ENCODE measurements around the gene PRDM5. TPM values are rescaled to one million over a fixed set of nuclear protein-coding genes. Genes with fewer than 3 reads are reported as not detected.

Gene PRDM5
- polyA plus RNA-seq, 1 donor (not counting 4 experiments of a cell fraction or from before 2014, with no cell fraction given): 3.6 TPM

GRCh38 chr4:120923207-120923522 is 639 bp upstream of the PRDM5 start:
- Histone ChIP-seq H3K27ac (ENCODE audit: control insufficient read depth, insufficient read depth, low read length) (no peak overlapping the region), H3K79me2 (ENCODE audit: control insufficient read depth, insufficient read depth, low read length) (no peaks in the 10 kb centered on the region), H3K27me3 (ENCODE audit: control insufficient read depth, extremely low read depth, insufficient read depth, low read length) (no peaks in the 10 kb centered on the region), H3K9me3 (ENCODE audit: control insufficient read depth, low read depth, low read length) (no peaks in the 10 kb centered on the region), H3K4me2 (ENCODE audit: control insufficient read depth, extremely low read depth, insufficient read depth, low read depth, low read length) (peak overlapping the region; percentile 79), H2AFZ (ENCODE audit: control insufficient read depth, low read length) (peak overlapping the region; percentile 61), H3K4me1 (ENCODE audit: control insufficient read depth, extremely low read depth, insufficient read depth, low read length) (peaks cover 6% of the 10 kb centered on the region), H3K9me1 (ENCODE audit: control insufficient read depth, extremely low read depth, insufficient read depth, low read length) (no peaks in the 10 kb centered on the region), H4K20me1 (ENCODE audit: control insufficient read depth, extremely low read depth, insufficient read depth, low read length) (no peaks in the 10 kb centered on the region), H3K36me3 (ENCODE audit: control insufficient read depth in 2 of 2, extremely low read depth in 1 of 2, insufficient read depth in 2 of 2, low read length in 2 of 2) (no peaks in the 10 kb centered on the region), H3K9ac (ENCODE audit: control insufficient read depth, extremely low read depth, insufficient read depth, low read length) (peak overlapping the region; percentile 83), H3K4me3 (ENCODE audit: control insufficient read depth in 2 of 3, extremely low read depth in 1 of 3, insufficient read depth in 2 of 3, low read depth in 1 of 3, low read length in 3 of 3) (peak overlapping the region; percentile 67 to 85 (median 84))
- FAIRE-seq: no peak
- TF ChIP-seq EZH2 (IDR thresholded peaks at IDR 0.05; ENCODE audit: low read length) (no peak), CTCF (optimal IDR thresholded peaks at IDR 0.05 in 1 of 3, IDR thresholded peaks at IDR 0.05 in 1 of 3, conservative IDR thresholded peaks at IDR 0.05 in 1 of 3; ENCODE audit: extremely low read depth in 1 of 3, insufficient read depth in 2 of 3, low read length in 3 of 3) (no peak)
- dilution Hi-C loops (cut with MboI; ENCODE audit: extremely low pct_ligation_motif_present, low sequenced_read_pairs): no loop called here
- no peak for DNase-seq (ENCODE audit: low read depth, low spot score)

- Histone ChIP-seq H3K9ac (ENCODE audit: control insufficient read depth, extremely low read depth, insufficient read depth, low read length) (peak overlapping the region; percentile 83), H4K20me1 (ENCODE audit: control insufficient read depth, extremely low read depth, insufficient read depth, low read length) (no peaks in the 10 kb centered on the region), H3K79me2 (ENCODE audit: control insufficient read depth, insufficient read depth, low read length) (no peaks in the 10 kb centered on the region), H3K27ac (ENCODE audit: control insufficient read depth, insufficient read depth, low read length) (peak overlapping the region; percentile 87), H3K4me2 (ENCODE audit: control insufficient read depth, extremely low read depth, insufficient read depth, low read depth, low read length) (peak overlapping the region; percentile 79), H2AFZ (ENCODE audit: control insufficient read depth, low read length) (peak overlapping the region; percentile 96), H3K9me1 (ENCODE audit: control insufficient read depth, extremely low read depth, insufficient read depth, low read length) (no peaks in the 10 kb centered on the region), H3K4me1 (ENCODE audit: control insufficient read depth, extremely low read depth, insufficient read depth, low read length) (peaks cover 6% of the 10 kb centered on the region), H3K36me3 (ENCODE audit: control insufficient read depth in 2 of 2, extremely low read depth in 1 of 2, insufficient read depth in 2 of 2, low read length in 2 of 2) (no peaks in the 10 kb centered on the region), H3K4me3 (ENCODE audit: control insufficient read depth in 2 of 3, extremely low read depth in 1 of 3, insufficient read depth in 2 of 3, low read depth in 1 of 3, low read length in 3 of 3) (peak overlapping the region; percentile 67 to 85 (median 84)), H3K9me3 (ENCODE audit: control insufficient read depth, low read depth, low read length) (no peaks in the 10 kb centered on the region), H3K27me3 (ENCODE audit: control insufficient read depth, extremely low read depth, insufficient read depth, low read length) (no peaks in the 10 kb centered on the region)
- TF ChIP-seq EZH2 (IDR thresholded peaks at IDR 0.05; ENCODE audit: low read length): no peak
- TF ChIP-seq CTCF (optimal IDR thresholded peaks at IDR 0.05 in 1 of 3, IDR thresholded peaks at IDR 0.05 in 1 of 3, conservative IDR thresholded peaks at IDR 0.05 in 1 of 3; ENCODE audit: extremely low read depth in 1 of 3, insufficient read depth in 2 of 3, low read length in 3 of 3): no peak
- peak; percentile 15 for DNase-seq (ENCODE audit: low read depth, low spot score)
- FAIRE-seq: no peak
- dilution Hi-C loops (cut with MboI; ENCODE audit: extremely low pct_ligation_motif_present, low sequenced_read_pairs): no loop called here
Measured at GRCh38 chr4:120921456-120922380, 808 bp downstream of the PRDM5 start.

Data from keratinocyte (primary cell).